Mesendoderm (in vitro differentiated cells): ENCODE results near the gene ANKRD53.

Experiments used
- DNase-seq: peaks from one replicate; pipeline ENCODE4 v3.0.0; 2013
- H2AK5ac ChIP-seq: 2 replicates; pipeline ENCODE4 v1.6.1; 2013; ENCODE audit warnings: low read length, inconsistent platforms
- H2BK120ac ChIP-seq: 2 replicates; pipeline ENCODE4 v1.6.1; 2013; ENCODE audit warnings: low read depth, mild to moderate bottlenecking, low read length, moderate library complexity, mixed read lengths
- H2BK15ac ChIP-seq: replicated peaks from 2 replicates; pipeline ENCODE4 v1.6.1; 2013; ENCODE audit warnings: low read depth, mild to moderate bottlenecking, moderate library complexity
- H2BK5ac ChIP-seq: 2 replicates; pipeline ENCODE4 v1.6.1; 2013; ENCODE audit warnings: low read length, inconsistent platforms
- H3K18ac ChIP-seq: 2 replicates; pipeline ENCODE4 v1.6.1; 2013; ENCODE audit warnings: mild to moderate bottlenecking, low read length, mixed read lengths
- H3K23ac ChIP-seq: one replicate; pipeline ENCODE4 v1.6.1; 2013; ENCODE audit warnings: low read length
- H3K27ac ChIP-seq: 2 replicates; pipeline ENCODE4 v1.5.1; 2013; ENCODE audit warnings: low read depth, mild to moderate bottlenecking, inconsistent platforms, low read length, moderate library complexity
- H3K27me3 ChIP-seq: 2 replicates; pipeline ENCODE4 v1.6.1; 2013; ENCODE audit warnings: low read length, control low read depth, mild to moderate bottlenecking, inconsistent platforms; ENCODE audit not compliant: insufficient read depth, poor library complexity
- H3K36me3 ChIP-seq: 2 replicates; pipeline ENCODE4 v1.6.1; 2013; ENCODE audit warnings: low read length, inconsistent platforms; ENCODE audit not compliant: control insufficient read depth, insufficient read depth
- H3K4ac ChIP-seq: one replicate; pipeline ENCODE4 v1.6.1; 2013; ENCODE audit warnings: low read depth, mild to moderate bottlenecking, low read length, moderate library complexity
- H3K4me1 ChIP-seq: 2 replicates; pipeline ENCODE4 v1.6.1; 2013; ENCODE audit warnings: low read depth, low read length, inconsistent platforms; ENCODE audit not compliant: control insufficient read depth
- H3K4me2 ChIP-seq: 2 replicates; pipeline ENCODE4 v1.6.1; 2013; ENCODE audit warnings: low read length
- H3K4me3 ChIP-seq: 2 replicates; pipeline ENCODE4 v1.5.1; 2013; ENCODE audit warnings: mild to moderate bottlenecking, low read length
- H3K56ac ChIP-seq: one replicate; pipeline ENCODE4 v1.6.1; 2013; ENCODE audit warnings: low read length
- H3K79me1 ChIP-seq: 2 replicates; pipeline ENCODE4 v1.6.1; 2013; ENCODE audit warnings: low read length, inconsistent platforms
- H3K79me2 ChIP-seq: 2 replicates; pipeline ENCODE4 v1.6.1; 2013; ENCODE audit warnings: mild to moderate bottlenecking, low read length; ENCODE audit not compliant: control insufficient read depth, insufficient read depth
- H3K9ac ChIP-seq: 2 replicates; pipeline ENCODE4 v1.6.1; 2013; ENCODE audit warnings: low read length, inconsistent platforms
- H4K5ac ChIP-seq: one replicate; pipeline ENCODE4 v1.6.1; 2013; ENCODE audit warnings: low read length
- H4K8ac ChIP-seq: one replicate; pipeline ENCODE4 v1.6.1; 2013; ENCODE audit warnings: low read depth, mild to moderate bottlenecking, control low read depth, low read length, moderate library complexity
- WGBS: extraction: QIAGEN DNeasy Blood & Tissue Kit; methylation state at CpG from one replicate; pipeline ENCODE4 v1.1.7; 2013; ENCODE audit warnings: low lambda C conversion rate, missing lambda C conversion rate; ENCODE audit not compliant: insufficient coverage; ENCODE audit errors: extremely low coverage; 5-methylcytosine and 5-hydroxymethylcytosine counted together

The ANKRD53 gene

DNA sequence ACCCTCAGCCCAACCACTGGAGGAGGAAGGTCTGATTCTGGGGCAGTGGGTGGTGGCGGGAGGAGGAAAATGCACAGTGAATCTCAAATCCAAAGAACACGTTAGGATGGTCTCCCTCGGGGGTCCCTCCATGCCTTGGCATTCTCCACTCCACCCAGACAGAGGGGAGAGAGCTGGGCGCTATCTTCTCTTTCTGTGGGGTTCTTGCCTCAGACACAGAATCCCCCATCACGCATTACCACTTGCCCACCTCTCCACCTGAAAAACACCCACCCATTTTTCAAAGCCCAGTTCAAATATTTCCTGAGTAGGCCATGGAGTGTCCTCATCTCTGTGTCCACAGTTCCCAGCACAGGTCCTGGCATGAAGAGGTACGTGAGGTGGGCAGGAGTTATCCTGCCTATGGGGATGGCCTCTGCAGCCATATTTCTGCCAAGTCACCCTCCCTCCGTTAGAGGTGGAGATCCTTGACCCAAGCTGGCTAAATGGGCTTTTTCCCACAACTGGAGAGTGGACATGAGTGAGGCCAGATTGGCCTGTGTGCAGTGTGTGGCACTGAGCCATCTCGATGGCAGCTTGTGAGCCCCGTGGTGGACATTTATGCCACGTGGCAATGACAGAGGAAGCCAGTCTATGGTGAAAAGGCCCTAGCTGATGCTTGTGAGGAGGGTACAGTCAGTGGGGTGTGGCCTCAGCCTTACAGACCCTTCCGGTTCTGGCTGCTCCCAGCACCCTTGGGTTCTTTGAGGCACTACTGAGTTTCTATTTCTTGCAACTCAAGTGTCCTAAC is 25.7 kb downstream of the ANKRD53 start:
- no peak overlapping the region for H2BK120ac ChIP-seq
- no peak overlapping the region for H3K9ac ChIP-seq
- no peaks in the 10 kb centered on the region for H3K36me3 ChIP-seq
- WGBS = no CpG with 5 or more reads among the region's 11 CpGs
- no peak overlapping the region for H3K23ac ChIP-seq
- DNase-seq = no peak
- H3K79me2 ChIP-seq = no peaks in the 10 kb centered on the region
- no peak overlapping the region for H3K18ac ChIP-seq
- H3K4ac ChIP-seq = no peak overlapping the region
- H3K79me1 ChIP-seq = no peaks in the 10 kb centered on the region
- H3K27me3 ChIP-seq = no peaks in the 10 kb centered on the region
- H4K5ac ChIP-seq = no peak overlapping the region
- H3K4me2 ChIP-seq = no peak overlapping the region
- no peak overlapping the region for H2BK5ac ChIP-seq
- no peak overlapping the region for H4K8ac ChIP-seq
- no peaks in the 10 kb centered on the region for H3K4me1 ChIP-seq
- H2BK15ac ChIP-seq = no peak overlapping the region
- H3K4me3 ChIP-seq = no peak overlapping the region
- H3K56ac ChIP-seq = no peak overlapping the region
- no peak overlapping the region for H2AK5ac ChIP-seq
- no peak overlapping the region for H3K27ac ChIP-seq

DNA sequence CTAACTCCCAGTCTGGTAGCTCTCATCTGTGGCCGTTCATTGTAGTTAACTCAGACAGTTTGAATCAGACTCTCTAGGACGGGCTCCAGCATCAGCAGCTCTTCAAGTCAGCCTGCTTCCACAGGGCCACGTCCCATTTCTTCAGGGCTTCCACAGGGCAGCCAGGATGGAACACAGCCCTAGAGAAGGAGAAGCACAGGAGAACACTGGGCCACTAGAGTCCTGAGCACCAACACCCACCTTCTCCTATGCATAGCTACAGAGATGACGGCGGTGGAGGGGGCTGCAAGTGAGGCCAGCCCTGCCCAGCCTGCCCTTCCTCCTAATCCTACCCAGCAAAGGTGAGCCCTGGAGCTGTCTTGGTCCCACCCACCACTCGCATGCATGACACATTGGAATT is 26.4 kb downstream of the ANKRD53 start:
- Histone ChIP-seq H4K8ac (no peak overlapping the region), H2AK5ac (no peak overlapping the region), H3K4me1 (no peaks in the 10 kb centered on the region), H3K4ac (no peak overlapping the region), H2BK15ac (no peak overlapping the region), H3K4me2 (no peak overlapping the region), H3K56ac (no peak overlapping the region), H3K27ac (no peak overlapping the region), H2BK120ac (no peak overlapping the region), H3K18ac (no peak overlapping the region), H4K5ac (no peak overlapping the region), H2BK5ac (no peak overlapping the region), H3K9ac (no peak overlapping the region), H3K4me3 (no peak overlapping the region), H3K79me1 (no peaks in the 10 kb centered on the region), H3K79me2 (no peaks in the 10 kb centered on the region), H3K27me3 (no peaks in the 10 kb centered on the region), H3K23ac (no peak overlapping the region), H3K36me3 (no peaks in the 10 kb centered on the region)
- WGBS = no CpG with 5 or more reads among the region's 6 CpGs
- no peak for DNase-seq

DNA sequence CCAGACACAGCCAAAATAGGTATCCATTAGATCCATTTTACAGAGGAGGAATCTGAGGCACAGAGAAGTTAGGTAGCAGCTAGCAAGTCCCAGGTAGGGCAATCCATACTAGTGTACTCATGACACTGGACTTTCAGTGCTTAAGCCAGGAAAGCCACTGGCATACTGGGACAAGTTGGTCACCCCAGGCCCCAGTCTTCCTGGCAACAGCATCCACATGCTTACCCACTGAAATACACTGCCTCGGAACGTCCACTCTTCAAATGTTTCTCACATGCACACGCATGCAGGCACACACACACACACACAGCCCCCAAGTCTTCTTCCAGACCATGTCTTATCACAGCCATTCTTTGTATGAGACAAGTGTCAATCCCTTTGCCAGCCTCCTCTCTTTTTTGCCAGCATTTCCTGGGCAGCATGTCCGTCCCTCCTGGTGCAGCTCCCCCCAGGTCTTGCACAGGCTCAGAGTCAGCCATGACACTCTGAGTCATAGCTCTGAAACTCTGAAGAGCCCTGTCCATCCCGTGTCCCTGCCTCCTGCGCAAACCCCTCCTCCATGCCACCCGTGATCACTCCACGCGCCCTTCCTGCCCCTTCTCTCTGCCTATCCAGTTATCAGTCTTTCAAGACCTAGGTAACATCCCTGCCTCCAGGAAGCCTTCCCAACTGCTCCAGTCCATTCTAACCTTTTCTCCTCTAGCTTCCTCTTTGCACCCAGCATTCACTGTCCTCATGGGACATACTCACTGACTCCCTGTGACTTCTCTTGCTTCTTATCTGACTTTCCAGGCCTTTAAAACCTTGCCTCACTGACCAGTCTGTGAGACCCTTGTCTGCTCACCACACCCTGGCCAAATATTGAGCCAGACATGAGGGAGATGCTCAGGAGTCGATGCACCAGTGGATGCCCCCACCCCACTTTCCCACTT is 27.1 kb downstream of the ANKRD53 start:
- H3K4me1 ChIP-seq = no peaks in the 10 kb centered on the region
- no peak overlapping the region for H2BK15ac ChIP-seq
- H3K18ac ChIP-seq = no peak overlapping the region
- no peak overlapping the region for H4K8ac ChIP-seq
- no peaks in the 10 kb centered on the region for H3K79me1 ChIP-seq
- H3K27me3 ChIP-seq = no peaks in the 10 kb centered on the region
- no peaks in the 10 kb centered on the region for H3K36me3 ChIP-seq
- H3K56ac ChIP-seq = no peak overlapping the region
- H4K5ac ChIP-seq = no peak overlapping the region
- WGBS = no CpG with 5 or more reads among the region's 10 CpGs
- no peak overlapping the region for H3K4me2 ChIP-seq
- no peak overlapping the region for H3K4me3 ChIP-seq
- no peaks in the 10 kb centered on the region for H3K79me2 ChIP-seq
- no peak overlapping the region for H2AK5ac ChIP-seq
- no peak overlapping the region for H3K9ac ChIP-seq
- H2BK120ac ChIP-seq = no peak overlapping the region
- no peak overlapping the region for H3K27ac ChIP-seq
- no peak overlapping the region for H3K4ac ChIP-seq
- DNase-seq = no peak
- no peak overlapping the region for H2BK5ac ChIP-seq
- H3K23ac ChIP-seq = no peak overlapping the region

DNA sequence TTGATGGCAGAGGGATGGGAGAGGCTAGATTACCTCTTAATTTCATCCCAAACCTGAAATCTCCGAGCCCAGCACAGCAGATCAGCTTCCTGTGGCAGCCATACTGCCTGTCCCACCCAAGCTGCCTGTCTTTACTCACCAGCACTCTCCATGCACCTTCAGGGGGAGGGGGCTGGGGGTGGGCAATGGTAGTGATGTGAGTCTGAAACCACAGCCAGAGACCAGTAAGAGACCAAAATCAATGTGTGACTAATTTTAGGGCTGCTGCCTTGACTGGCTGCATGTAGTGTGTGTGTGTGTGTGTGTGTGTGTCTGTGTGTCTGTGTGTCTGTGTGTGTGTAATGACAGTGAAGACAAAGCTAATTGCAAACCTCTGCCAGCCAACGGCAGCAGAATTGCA is 27.9 kb downstream of the ANKRD53 start:
- Histone ChIP-seq H3K4me1 (no peaks in the 10 kb centered on the region), H2BK15ac (no peak overlapping the region), H4K5ac (no peak overlapping the region), H2BK5ac (no peak overlapping the region), H3K4me3 (no peak overlapping the region), H3K79me1 (no peaks in the 10 kb centered on the region), H3K4ac (no peak overlapping the region), H3K27me3 (no peaks in the 10 kb centered on the region), H2AK5ac (no peak overlapping the region), H4K8ac (no peak overlapping the region), H3K4me2 (no peak overlapping the region), H3K56ac (no peak overlapping the region), H3K9ac (no peak overlapping the region), H3K36me3 (no peaks in the 10 kb centered on the region), H3K79me2 (no peaks in the 10 kb centered on the region), H3K18ac (no peak overlapping the region), H3K27ac (no peak overlapping the region), H3K23ac (no peak overlapping the region), H2BK120ac (no peak overlapping the region)
- no CpG with 5 or more reads among the region's 2 CpGs for WGBS
- DNase-seq = no peak

DNA sequence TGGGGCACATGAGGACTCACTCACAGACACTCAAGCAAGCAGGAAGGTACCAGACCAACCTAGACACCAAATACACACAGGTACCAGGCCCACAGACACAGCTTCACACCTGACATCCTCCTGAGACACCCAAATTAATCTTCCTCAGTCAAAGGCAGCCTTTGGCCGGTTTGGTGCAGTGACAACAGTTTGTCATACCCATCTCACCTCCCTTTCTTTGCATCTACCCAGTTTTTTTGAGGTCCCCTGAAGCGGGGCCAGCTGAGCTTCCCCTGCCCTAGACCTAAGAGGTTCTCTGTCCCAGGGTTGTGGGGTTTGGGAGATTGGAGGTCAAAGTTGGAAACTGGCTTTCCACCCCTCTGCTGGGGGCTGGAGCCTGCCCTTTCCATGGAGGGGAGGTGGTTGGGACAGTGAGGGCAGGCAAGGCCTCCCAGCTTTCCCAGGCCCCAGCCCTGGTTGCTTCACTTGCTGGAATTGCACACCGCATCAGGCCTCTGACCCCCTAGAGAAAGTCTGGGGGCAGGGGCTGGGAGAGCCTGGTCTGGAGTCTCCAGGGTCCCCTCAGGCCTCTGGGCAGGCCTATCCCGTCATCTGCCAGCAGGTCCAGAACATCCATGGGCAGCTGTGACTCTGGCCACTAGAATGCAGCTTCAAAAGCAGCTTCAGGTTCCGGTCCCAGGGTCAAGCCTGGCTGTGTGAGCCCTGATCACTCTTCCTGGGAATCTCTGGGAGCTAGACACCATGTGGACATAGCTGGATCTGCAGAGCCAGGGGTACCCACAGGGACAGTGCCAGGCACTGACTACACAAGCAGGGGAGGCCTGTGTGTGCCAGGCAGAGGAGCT is 28.7 kb downstream of the ANKRD53 start:
- H3K79me1 ChIP-seq = no peaks in the 10 kb centered on the region
- no peak overlapping the region for H2AK5ac ChIP-seq
- no peak overlapping the region for H3K4ac ChIP-seq
- H3K4me3 ChIP-seq = no peak overlapping the region
- H2BK5ac ChIP-seq = no peak overlapping the region
- H3K27me3 ChIP-seq = no peaks in the 10 kb centered on the region
- H3K23ac ChIP-seq = no peak overlapping the region
- H3K56ac ChIP-seq = no peak overlapping the region
- DNase-seq = no peak
- H3K4me2 ChIP-seq = no peak overlapping the region
- no peaks in the 10 kb centered on the region for H3K79me2 ChIP-seq
- no peak overlapping the region for H3K9ac ChIP-seq
- no peak overlapping the region for H3K18ac ChIP-seq
- no peak overlapping the region for H2BK120ac ChIP-seq
- no CpG with 5 or more reads among the region's 5 CpGs for WGBS
- no peak overlapping the region for H2BK15ac ChIP-seq
- H3K4me1 ChIP-seq = no peaks in the 10 kb centered on the region
- no peak overlapping the region for H3K27ac ChIP-seq
- H4K8ac ChIP-seq = no peak overlapping the region
- no peak overlapping the region for H4K5ac ChIP-seq
- no peaks in the 10 kb centered on the region for H3K36me3 ChIP-seq
